NB4 (cell line): ENCODE data around the gene FCHSD1.

ENCODE experiments used
- CTCF ChIP-seq: IDR thresholded peaks from one replicate; pipeline ENCODE4 v1.5.1; 2012; ENCODE audit warnings: low read depth, low read length
- MYC ChIP-seq: IDR thresholded peaks from 2 replicates; pipeline ENCODE4 v1.6.1; 2011; ENCODE audit warnings: low read depth, low read length
- POLR2A ChIP-seq: IDR thresholded peaks from 2 replicates; pipeline ENCODE4 v1.6.1; 2011; ENCODE audit warnings: mild to moderate bottlenecking; ENCODE audit not compliant: insufficient read length; ENCODE audit errors: extremely low read depth
- TF ChIP-seq, protein P1 (sequence below): IDR thresholded peaks from 2 replicates; pipeline ENCODE4 v1.6.1; 2011; ENCODE audit warnings: low read depth, low read length

GRCh38 chr5:141618030-141618803 is 33.0 kb downstream of the FCHSD1 start:
- TF ChIP-seq MYC (no peak), POLR2A (no peak), CTCF (no peak)
- TF ChIP-seq, protein P1, sequence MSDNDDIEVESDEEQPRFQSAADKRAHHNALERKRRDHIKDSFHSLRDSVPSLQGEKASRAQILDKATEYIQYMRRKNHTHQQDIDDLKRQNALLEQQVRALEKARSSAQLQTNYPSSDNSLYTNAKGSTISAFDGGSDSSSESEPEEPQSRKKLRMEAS: no peak
